Heart right ventricle (tissue), 16 donors: ENCODE results near the gene SVIL. TPM values are rescaled to one million over a fixed set of nuclear protein-coding genes. Genes with fewer than 3 reads are reported as not detected.
A peak's percentile ranks its signal among the peaks of the same experiment; 100 is the strongest.
"Not testable (repeated sequence)": the region's sequence is repeated elsewhere in the genome, so short reads cannot be mapped to it uniquely, and the experiment has no call there.

Source experiments
- ATAC-seq, 8 donors: fragments of 200-7000 bp; cut with Tn5 transposase; one replicate each; pipeline ENCODE4 v1.9.1; 2020; ENCODE audit warnings: mild to moderate bottlenecking in 8 of 8, moderate library complexity in 8 of 8, moderate number of reproducible peaks in 1 of 8
- DNase-seq, 2 donors: peaks; one replicate each; pipeline ENCODE4 v3.0.0-alpha.2; 2020
- H3K27ac ChIP-seq, 10 donors: fragments of 200-600 bp; sonication (generic) in 2 of 10; one replicate each; pipeline versions ENCODE4 v1.5.0 to v1.8.0; 2020 to 2022; ENCODE audit warnings: mild to moderate bottlenecking in 3 of 10
- H3K27me3 ChIP-seq, 7 donors: fragments of 200-600 bp; one replicate each; pipeline ENCODE4 v1.8.0; 2021 to 2022; ENCODE audit warnings: mild to moderate bottlenecking in 2 of 7
- H3K36me3 ChIP-seq, 9 donors: fragments of 200-600 bp; sonication (generic) in 1 of 9; one replicate each; pipeline versions ENCODE4 v1.5.0 to v1.8.0; 2020 to 2022; ENCODE audit warnings: mild to moderate bottlenecking in 2 of 9
- H3K4me1 ChIP-seq, 9 donors: fragments of 200-600 bp; sonication (generic) in 1 of 9; one replicate each; pipeline versions ENCODE4 v1.5.0 to v1.8.0; 2020 to 2022; ENCODE audit warnings: mild to moderate bottlenecking in 4 of 9
- H3K4me3 ChIP-seq, 10 donors: fragments of 200-600 bp; sonication (generic) in 2 of 10; one replicate each; pipeline versions ENCODE4 v1.5.0 to v1.8.0; 2020 to 2022; ENCODE audit warnings: mild to moderate bottlenecking in 7 of 10, moderate library complexity in 2 of 10
- H3K9me3 ChIP-seq, 11 donors: fragments of 200-600 bp in 10 of 11; sonication (generic) in 2 of 11; one replicate each; pipeline versions ENCODE4 v1.5.0 to v1.8.0; 2013 to 2022; ENCODE audit warnings: mild to moderate bottlenecking in 2 of 11, control low read depth in 1 of 11, moderate library complexity in 1 of 11
- WGBS, 2 donors: extraction: QIAGEN DNeasy Blood & Tissue Kit; methylation state at CpG; one replicate each; pipeline ENCODE4 v1.1.7; 2013; ENCODE audit warnings: inconsistent platforms in 1 of 2; 5-methylcytosine and 5-hydroxymethylcytosine counted together
- intact Hi-C, 10 donors: fragments of 100-400 bp; cut with DNase I; formaldehyde crosslinking; loops; one replicate each; pipeline versions ENCODE4 v1.11.1 to v1.14.2; 2022
- polyA plus RNA-seq, 2 donors: library from polyadenylated mRNA; stranded (reverse); fragments of 200-250 nt; gene quantifications; one replicate each; pipeline ENCODE4 v1.2.3, GENCODE V29; 2013
- total RNA-seq, 10 donors: library from RNA; stranded (reverse); fragmentation: NEBNext Ultra II Directional in 3 of 10; extraction: Animal tissue kit (Norgen Biotek cat#: 25700) in 3 of 10; gene quantifications; one replicate each; pipeline versions ENCODE4 v1.2.1 to v1.2.4, GENCODE V29; 2021 to 2023
- TF ChIP-seq, protein P1 (sequence below), 9 donors: fragments of 200-600 bp; sonication (generic) in 2 of 9; IDR thresholded peaks; one replicate each; pipeline versions ENCODE4 v1.5.0 to v1.8.0; 2021 to 2022; ENCODE audit warnings: antibody characterized with exemption in 9 of 9, mild to moderate bottlenecking in 5 of 9, moderate library complexity in 1 of 9
- donor health status: Arrhythmogenic right ventricular cardiomyopathy.
- donor health status: ischemic (EF 13 %, LVEDD 7.1; RV severe dilation, severe dysfunction).
- donor health status: healthy with polysubstance abuse.
- donor health status: DM: no; HTN: yes; CAD: no.
- donor health status: DM: no; HTN: no; CAD: no.
- donor health status: ischemic (EF 25% LVEDD 6.9; RV normal size, moderate dysfunction).
- donor health status: ischemic (EF 25% LVEDD 5.7; RV mildly dilated, moderate dysfunction).
- donor health status: healthy.
- donor health status: DM: yes; HTN: yes; CAD: no.
- donor health status: Ischemic cardiomyopathy.
- donor health status: ischemic (EF 35%, LVEDD 5.7; RV mildly dilated, moderate dysfunction).
- donor health status: nonischemic (EF 11% LVEDD 7.7; RV severe dilation, severe dysfunction).
- donor health status: DM: yes; HTN: yes; CAD: no.
- donor health status: PGD.
- donor health status: ischemic (EF 29% LVEDD 5.4; RV normal size, mild dysfunction).
- donor health status: nonischemic (EF 23%, LVEDD 6.1; RV moderate dilation, normal function).

The SVIL gene
- total and polyA plus RNA-seq, 12 donors, result 38.6 to 655 (median 450) TPM

- WGBS, 2 donors, result 64 to 67% methylated on average over 2 of the region's 2 CpGs
- TF ChIP-seq, protein P1, sequence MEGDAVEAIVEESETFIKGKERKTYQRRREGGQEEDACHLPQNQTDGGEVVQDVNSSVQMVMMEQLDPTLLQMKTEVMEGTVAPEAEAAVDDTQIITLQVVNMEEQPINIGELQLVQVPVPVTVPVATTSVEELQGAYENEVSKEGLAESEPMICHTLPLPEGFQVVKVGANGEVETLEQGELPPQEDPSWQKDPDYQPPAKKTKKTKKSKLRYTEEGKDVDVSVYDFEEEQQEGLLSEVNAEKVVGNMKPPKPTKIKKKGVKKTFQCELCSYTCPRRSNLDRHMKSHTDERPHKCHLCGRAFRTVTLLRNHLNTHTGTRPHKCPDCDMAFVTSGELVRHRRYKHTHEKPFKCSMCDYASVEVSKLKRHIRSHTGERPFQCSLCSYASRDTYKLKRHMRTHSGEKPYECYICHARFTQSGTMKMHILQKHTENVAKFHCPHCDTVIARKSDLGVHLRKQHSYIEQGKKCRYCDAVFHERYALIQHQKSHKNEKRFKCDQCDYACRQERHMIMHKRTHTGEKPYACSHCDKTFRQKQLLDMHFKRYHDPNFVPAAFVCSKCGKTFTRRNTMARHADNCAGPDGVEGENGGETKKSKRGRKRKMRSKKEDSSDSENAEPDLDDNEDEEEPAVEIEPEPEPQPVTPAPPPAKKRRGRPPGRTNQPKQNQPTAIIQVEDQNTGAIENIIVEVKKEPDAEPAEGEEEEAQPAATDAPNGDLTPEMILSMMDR (IDR thresholded peaks at IDR 0.05), result peak in 3 of 9 donors; percentile 2 to 18 (median 3)
These were observed 43.7 kb downstream of the SVIL start for GRCh38 chr10:29590915-29591650.

DNA sequence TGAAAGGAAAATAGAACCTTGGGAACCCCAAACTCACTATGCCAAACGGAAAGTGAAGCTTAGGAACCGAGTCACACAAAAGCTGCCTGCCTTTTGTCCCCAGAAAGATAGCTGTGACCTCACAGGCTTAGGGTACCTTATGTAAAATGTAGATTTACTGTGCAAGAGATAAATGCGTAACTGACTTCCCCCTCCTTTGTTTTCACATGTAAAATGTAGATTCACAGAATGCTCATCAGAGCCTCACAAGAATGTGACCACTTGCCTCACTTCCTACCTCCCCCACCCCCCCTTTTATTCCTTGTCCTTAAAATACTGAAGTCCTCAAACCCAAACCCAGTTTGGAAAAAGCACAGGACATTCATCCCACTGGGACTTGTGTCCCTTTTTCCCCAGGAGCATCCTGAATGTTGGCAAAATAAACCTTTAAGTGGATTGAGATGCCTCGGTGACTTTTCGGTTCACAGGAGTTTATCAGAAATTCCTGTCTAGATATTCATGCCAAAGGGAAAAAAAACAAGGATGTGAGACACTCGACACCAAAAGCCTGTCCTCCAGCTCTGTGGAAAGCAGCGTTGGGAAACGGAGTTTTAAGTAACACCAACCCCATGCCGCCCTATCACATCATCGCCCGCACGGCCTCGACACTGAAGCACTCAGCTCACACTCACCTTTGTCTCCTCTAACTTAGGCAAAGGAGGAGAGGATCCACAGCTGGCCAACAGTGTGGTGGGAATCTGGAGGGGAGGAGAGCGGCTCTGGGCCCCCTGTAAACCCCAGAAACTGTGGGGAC is 45.9 kb downstream of the SVIL start:
- DNase-seq (no peak), ATAC-seq (no peak)
- Histone ChIP-seq H3K27me3 (no peaks in the 10 kb centered on the region), H3K4me3 (no peak overlapping the region), H3K27ac (peak overlapping the region; percentile 35 to 84 (median 64)), H3K4me1 (peaks cover 14 to 94% (median 65%) of the 10 kb centered on the region in 9 donors), H3K9me3 (no peaks in the 10 kb centered on the region), H3K36me3 (peaks cover 0 to 3% (median 0%) of the 10 kb centered on the region in 9 donors)
- TF ChIP-seq, protein P1 (IDR thresholded peaks at IDR 0.05), result no peak
- intact Hi-C loops, result loop anchor here in 2 of 10 donors (10.0 kb wide), 2 partner anchors 54 to 64 kb away; no protein-coding TSS in a partner anchor
- WGBS, 2 donors, result 34 to 52% methylated on average over 14 of the region's 14 CpGs

More at GRCh38 chr10:29590915-29591650, 43.7 kb downstream of the SVIL start:
- H3K4me1 ChIP-seq, result peaks cover 14 to 94% (median 56%) of the 10 kb centered on the region in 9 donors
- no peak overlapping the region for H3K4me3 ChIP-seq
- no peak for ATAC-seq
- H3K36me3 ChIP-seq, result peaks cover 0 to 8% (median 0%) of the 10 kb centered on the region in 9 donors
- no peak for DNase-seq
- peak overlapping the region in 7 of 10 donors; percentile 23 to 84 (median 66) for H3K27ac ChIP-seq
- intact Hi-C loops, result loop anchor here in 5 of 10 donors (5.0 to 10.0 kb wide), 4 partner anchors 36 to 146 kb away; partner anchors contain the start of gene SVIL (in 2 of the 5)
- H3K27me3 ChIP-seq, result no peaks in the 10 kb centered on the region
- H3K9me3 ChIP-seq, result no peaks in the 10 kb centered on the region

DNA sequence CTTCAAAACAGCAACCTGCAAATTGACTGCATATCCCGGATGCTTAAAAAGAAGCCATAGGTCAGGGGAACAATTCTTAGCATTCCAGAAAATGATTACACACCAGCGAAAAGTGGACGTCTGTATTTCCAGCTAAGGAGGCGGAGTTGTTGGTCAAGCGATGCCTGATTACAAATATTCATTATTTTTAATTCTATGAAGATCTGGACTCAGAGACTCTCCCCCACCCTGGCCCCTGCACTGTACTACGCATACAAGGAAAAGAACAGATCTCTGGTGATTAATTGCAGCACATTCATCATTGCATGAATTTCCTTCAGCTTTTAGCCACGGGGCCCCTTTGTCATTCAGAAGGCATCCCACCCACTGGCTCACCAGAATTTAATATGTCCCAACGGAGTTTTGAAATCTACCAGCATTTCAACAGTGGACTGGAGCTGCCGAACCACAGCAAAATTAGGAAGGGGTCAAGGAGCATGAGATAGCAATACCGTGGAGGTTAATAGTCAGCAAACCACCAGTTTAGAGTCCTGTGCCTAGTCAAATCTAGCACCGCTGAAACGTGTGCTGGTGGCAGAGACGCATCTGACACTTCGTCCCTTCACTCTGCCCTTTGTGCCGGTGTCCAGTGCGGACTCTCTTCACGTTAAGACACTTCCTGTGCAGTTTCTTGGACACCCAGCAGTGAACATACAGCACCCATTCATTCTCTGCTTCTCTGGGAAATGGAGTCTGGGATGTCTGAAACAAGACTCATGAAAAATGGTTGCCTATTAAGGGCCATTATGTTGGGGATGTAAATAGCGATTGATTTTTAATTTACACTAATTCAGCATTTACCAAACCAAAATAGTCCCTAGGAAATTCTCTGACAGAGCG is 46.8 kb downstream of the SVIL start:
- not testable (repeated sequence) for H3K27me3 ChIP-seq, H3K9me3 ChIP-seq, H3K36me3 ChIP-seq, DNase-seq, H3K4me3 ChIP-seq, ATAC-seq
- peaks cover 14 to 94% (median 59%) of the 10 kb centered on the region in 9 donors for H3K4me1 ChIP-seq
- intact Hi-C loops, result loop anchor here in 2 of 10 donors (10.0 kb wide), 2 partner anchors 53 to 63 kb away; no protein-coding TSS in a partner anchor
- peak overlapping the region; percentile 40 to 84 (median 74) for H3K27ac ChIP-seq
- WGBS, 2 donors, result 27 to 40% methylated on average over 12 to 16 of the region's 19 CpGs

DNA sequence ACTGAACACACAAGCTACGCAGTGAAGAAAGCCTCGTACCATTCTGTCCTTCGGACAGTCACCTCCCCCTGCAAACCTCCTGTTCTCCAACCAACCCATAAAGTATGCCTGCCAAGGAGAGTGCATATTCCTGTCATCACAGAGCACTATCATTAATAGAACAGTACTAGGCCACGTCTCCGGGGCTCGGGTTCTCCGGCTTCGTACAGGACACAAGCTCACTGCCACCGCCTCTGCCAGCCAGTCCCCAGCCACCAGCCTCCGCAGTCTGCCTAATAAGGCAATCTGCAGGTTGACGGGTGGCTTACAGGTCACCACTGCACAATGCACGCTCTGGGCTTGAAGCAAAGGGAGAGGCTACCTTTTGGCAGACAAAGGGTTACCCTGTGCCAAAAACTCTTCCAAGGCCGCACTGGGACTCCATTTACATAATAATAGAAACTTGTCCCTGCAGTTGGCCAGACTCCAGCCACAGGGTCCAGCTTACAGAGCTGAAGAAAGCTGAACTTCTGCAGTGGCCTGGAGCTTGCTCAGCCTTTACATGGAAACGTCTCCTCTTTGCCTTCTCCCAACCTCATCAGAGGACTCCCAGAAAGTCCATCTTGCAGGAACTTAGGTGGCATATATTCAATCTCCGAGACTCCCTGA is 47.5 kb downstream of the SVIL start:
- not testable (repeated sequence) for H3K27me3 ChIP-seq, H3K36me3 ChIP-seq, H3K4me3 ChIP-seq, H3K9me3 ChIP-seq
- intact Hi-C loops, result loop anchor here in 2 of 10 donors (10.0 kb wide), 2 partner anchors 52 to 62 kb away; no protein-coding TSS in a partner anchor
- WGBS, 2 donors, result 22 to 32% methylated on average over 15 of the region's 15 CpGs
- Histone ChIP-seq H3K27ac (peak overlapping the region; percentile 53 to 84 (median 73)), H3K4me1 (peaks cover 14 to 93% (median 59%) of the 10 kb centered on the region in 9 donors)
- ATAC-seq (peak; percentile 68 to 93 (median 83)), DNase-seq (peak; percentile 56 to 71)
